Gastrocnemius medialis (tissue), 4 donors: ENCODE measurements around the gene CACNA2D3. TPM values are rescaled to one million over a fixed set of nuclear protein-coding genes. Genes with fewer than 3 reads are reported as not detected.

Experiments used
- ATAC-seq, 2 donors: fragments of 150-250 bp; one replicate each; pipeline ENCODE4 v1.9.1; 2016
- DNase-seq, 2 donors: peaks; one replicate each; pipeline ENCODE4 v3.0.0-alpha.2; 2019
- H3K27ac ChIP-seq, 4 donors: fragments of 200-600 bp; sonication (generic); 1 replicate in 1 of 4; 2 replicates in 3 of 4; pipeline ENCODE4 v1.5.1; 2016 to 2018; ENCODE audit warnings: mild to moderate bottlenecking in 2 of 4, moderate library complexity in 1 of 4
- H3K27me3 ChIP-seq, 3 donors: fragments of 200-600 bp; sonication (generic) in 2 of 3; 1 replicate in 1 of 3; 2 replicates in 2 of 3; pipeline versions ENCODE4 v1.5.1 to v1.6.0; 2016 to 2019; ENCODE audit warnings: mild to moderate bottlenecking in 1 of 3, moderate library complexity in 1 of 3
- H3K36me3 ChIP-seq, 2 donors: fragments of 200-600 bp; sonication (generic) in 1 of 2; one replicate each; pipeline ENCODE4 v1.5.1; 2017 to 2018
- H3K4me1 ChIP-seq, 2 donors: fragments of 200-600 bp; sonication (generic) in 1 of 2; one replicate each; pipeline ENCODE4 v1.5.1; 2016 to 2017; ENCODE audit warnings: mild to moderate bottlenecking in 2 of 2
- H3K4me3 ChIP-seq, 4 donors: fragments of 200-600 bp; sonication (generic) in 3 of 4; 1 replicate in 1 of 4; 2 replicates in 3 of 4; pipeline ENCODE4 v1.5.1; 2016 to 2019; ENCODE audit warnings: mild to moderate bottlenecking in 2 of 4
- H3K9me3 ChIP-seq, 3 donors: fragments of 200-600 bp; sonication (generic) in 2 of 3; 1 replicate in 1 of 3; 2 replicates in 2 of 3; pipeline ENCODE4 v1.5.1; 2016 to 2019
- POLR2A ChIP-seq, 2 donors: fragments of 450-650 bp; IDR thresholded peaks; one replicate each; pipeline ENCODE4 v1.6.1; 2017; ENCODE audit warnings: antibody characterized with exemption in 2 of 2, mild to moderate bottlenecking in 2 of 2, moderate library complexity in 2 of 2
- in situ Hi-C, 4 donors: fragments of 200-750 bp; cut with MboI; loops; one replicate each; pipeline versions ENCODE4 v1.15.0 to v1.8.0; 2017; ENCODE audit warnings: low sequenced_read_pairs in 4 of 4
- intact Hi-C: fragments of 100-400 bp; cut with DNase I; formaldehyde crosslinking; loops from one replicate; pipeline ENCODE4 v1.15.1; 2023; ENCODE audit warnings: low total_unique reads
- total RNA-seq, 4 donors: library from RNA; depleted of rRNA; stranded (reverse); fragments of >200 nt; gene quantifications; one replicate each; pipeline versions ENCODE4 v1.1.0 to v1.2.3, GENCODE V29; 2016
- TF ChIP-seq, protein P1 (sequence below), 5 experiments: fragments of 450-650 bp in 3 of 5; fragments of 200-600 bp in 2 of 5; sonication (generic) in 2 of 5; IDR thresholded peaks in 4 of 5; conservative IDR thresholded peaks in 1 of 5; 1 replicate in 4 of 5; 2 replicates in 1 of 5; pipeline ENCODE4 v1.5.1; 2016 to 2019; ENCODE audit warnings: antibody characterized with exemption in 5 of 5, mild to moderate bottlenecking in 3 of 5, moderate library complexity in 3 of 5

Gene CACNA2D3
- total RNA-seq, 4 donors from 2014 or later: 4.7 to 14.4 (median 7.1) TPM

DNA sequence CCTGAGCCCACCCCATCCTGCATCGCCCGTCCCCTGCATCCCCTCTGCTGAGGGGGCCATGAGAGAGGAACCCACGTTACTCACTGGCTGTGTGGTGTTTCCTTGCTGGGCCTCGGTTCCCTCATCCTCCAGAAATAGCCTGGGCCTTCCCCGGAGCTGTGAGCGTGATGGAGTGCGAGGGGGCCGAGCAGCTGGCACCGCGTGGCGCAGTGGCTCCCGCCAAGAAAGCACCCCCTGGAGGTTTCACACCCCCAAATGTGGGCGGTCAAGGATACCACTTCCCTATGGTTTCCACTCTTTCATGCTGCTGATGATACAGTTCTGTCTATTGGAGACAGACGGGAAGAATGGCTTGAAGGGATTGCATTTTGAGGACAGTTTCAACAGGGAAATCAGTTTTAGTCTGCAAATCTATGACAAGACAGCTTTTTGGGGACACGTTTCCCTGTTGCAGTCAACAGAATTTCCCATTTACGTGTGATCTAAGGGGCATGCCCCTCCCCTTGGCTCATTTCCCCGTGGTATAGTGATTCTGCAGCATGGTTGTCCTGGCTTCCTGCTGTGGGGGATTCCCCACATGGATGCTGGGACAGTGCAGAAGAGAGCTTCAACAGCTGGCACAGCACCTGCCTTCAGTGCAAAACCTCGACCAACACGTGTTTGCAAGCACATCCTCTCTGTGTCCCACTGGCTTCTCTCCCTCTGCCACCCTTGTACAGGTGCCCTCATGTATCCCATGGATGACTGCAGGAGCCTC, 428.0 kb downstream of the CACNA2D3 start:
- no peak for DNase-seq

DNA sequence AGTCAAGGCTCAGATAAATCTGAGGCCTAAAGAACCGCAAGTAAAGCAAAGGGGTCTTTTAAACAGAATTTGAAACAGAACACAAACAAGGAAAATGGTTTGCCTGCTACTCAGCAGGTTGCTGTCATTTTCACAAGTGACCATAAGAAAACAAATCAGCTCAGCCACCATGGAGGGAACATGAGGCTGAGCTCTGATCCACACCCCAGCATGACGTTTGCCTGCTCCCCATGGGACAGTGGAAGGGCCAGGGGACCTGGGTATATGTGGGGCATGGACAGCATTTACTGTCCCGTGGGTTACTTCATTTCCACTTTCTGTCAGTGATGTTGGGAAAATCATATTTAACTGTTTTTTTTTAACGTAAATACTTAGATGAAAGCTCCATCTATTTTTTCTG, 434.3 kb downstream of the CACNA2D3 start:
- intact Hi-C loops: no loop called here
- in situ Hi-C loops: no loop called here
- ATAC-seq (no peak), DNase-seq (no peak)
- Histone ChIP-seq H3K4me1 (peaks cover 0 to 3% of the 10 kb centered on the region in 2 donors), H3K27me3 (no peaks in the 10 kb centered on the region), H3K4me3 (no peak overlapping the region), H3K36me3 (no peaks in the 10 kb centered on the region), H3K9me3 (no peaks in the 10 kb centered on the region), H3K27ac (no peak overlapping the region)
- no peak for TF ChIP-seq POLR2A (IDR thresholded peaks at IDR 0.05)
- TF ChIP-seq, protein P1, sequence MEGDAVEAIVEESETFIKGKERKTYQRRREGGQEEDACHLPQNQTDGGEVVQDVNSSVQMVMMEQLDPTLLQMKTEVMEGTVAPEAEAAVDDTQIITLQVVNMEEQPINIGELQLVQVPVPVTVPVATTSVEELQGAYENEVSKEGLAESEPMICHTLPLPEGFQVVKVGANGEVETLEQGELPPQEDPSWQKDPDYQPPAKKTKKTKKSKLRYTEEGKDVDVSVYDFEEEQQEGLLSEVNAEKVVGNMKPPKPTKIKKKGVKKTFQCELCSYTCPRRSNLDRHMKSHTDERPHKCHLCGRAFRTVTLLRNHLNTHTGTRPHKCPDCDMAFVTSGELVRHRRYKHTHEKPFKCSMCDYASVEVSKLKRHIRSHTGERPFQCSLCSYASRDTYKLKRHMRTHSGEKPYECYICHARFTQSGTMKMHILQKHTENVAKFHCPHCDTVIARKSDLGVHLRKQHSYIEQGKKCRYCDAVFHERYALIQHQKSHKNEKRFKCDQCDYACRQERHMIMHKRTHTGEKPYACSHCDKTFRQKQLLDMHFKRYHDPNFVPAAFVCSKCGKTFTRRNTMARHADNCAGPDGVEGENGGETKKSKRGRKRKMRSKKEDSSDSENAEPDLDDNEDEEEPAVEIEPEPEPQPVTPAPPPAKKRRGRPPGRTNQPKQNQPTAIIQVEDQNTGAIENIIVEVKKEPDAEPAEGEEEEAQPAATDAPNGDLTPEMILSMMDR (IDR thresholded peaks at IDR 0.05 in 4 of 5, conservative IDR thresholded peaks at IDR 0.05 in 1 of 5): no peak

More for the DNA sequence above, 428.0 kb downstream of the CACNA2D3 start:
- H3K27me3 ChIP-seq: no peaks in the 10 kb centered on the region
- peaks cover 0 to 5% of the 10 kb centered on the region in 2 donors for H3K4me1 ChIP-seq
- no peak overlapping the region for H3K27ac ChIP-seq
- TF ChIP-seq, protein P1 (IDR thresholded peaks at IDR 0.05 in 4 of 5, conservative IDR thresholded peaks at IDR 0.05 in 1 of 5): no peak
- TF ChIP-seq POLR2A (IDR thresholded peaks at IDR 0.05): no peak
- in situ Hi-C loops: no loop called here
- H3K9me3 ChIP-seq: no peaks in the 10 kb centered on the region
- no peak for ATAC-seq
- intact Hi-C loops: no loop called here
- no peak overlapping the region for H3K4me3 ChIP-seq
- H3K36me3 ChIP-seq: no peaks in the 10 kb centered on the region

DNA sequence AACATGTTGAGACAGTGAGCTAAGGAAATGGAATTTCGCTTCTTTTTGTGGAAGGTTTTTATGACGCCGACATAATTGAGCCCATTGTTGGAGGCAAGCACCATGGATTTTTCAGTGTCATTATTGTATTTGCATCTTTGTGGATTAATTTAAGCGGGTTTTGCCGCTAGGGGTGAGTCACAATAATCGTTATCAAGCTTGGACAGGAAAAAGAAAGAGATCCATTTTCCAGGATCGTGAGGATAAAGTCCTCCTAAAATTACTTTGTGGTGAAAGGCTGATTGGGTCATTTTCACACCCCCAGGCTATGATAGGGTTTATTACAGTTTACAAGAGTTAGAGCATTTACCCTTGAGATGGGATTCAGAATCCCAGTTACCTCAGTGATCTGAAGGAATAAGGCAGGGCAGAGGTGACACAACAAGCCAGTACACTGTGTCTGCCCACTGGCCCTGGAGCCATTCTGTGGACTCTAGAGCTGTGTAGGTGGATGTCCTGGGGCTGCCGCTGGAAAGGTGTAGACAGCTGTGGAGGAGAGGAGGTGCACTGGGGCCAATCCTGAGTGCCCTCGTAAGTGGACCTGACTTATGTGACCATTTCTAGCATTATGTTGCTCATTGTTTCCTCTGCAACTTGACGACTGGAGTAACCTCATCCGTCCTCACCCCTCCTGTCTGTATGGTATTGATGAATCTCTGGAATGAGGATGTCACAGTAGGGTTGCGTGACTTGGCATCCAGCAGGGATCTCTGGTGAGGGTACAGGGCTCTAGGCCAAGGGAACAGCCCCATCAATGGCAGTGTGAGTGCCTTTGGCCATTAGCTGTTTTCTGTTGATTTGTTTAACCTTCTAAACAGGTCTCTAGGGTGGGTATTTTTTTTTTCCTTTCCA, 435.4 kb downstream of the CACNA2D3 start:
- intact Hi-C loops (no loop called here), in situ Hi-C loops (no loop called here)
- Histone ChIP-seq H3K4me3 (no peak overlapping the region), H3K36me3 (no peaks in the 10 kb centered on the region), H3K27ac (no peak overlapping the region), H3K9me3 (no peaks in the 10 kb centered on the region), H3K27me3 (no peaks in the 10 kb centered on the region), H3K4me1 (peaks cover 0 to 3% of the 10 kb centered on the region in 2 donors)
- ATAC-seq: no peak
- no peak for DNase-seq
- TF ChIP-seq, protein P1 (IDR thresholded peaks at IDR 0.05 in 4 of 5, conservative IDR thresholded peaks at IDR 0.05 in 1 of 5): no peak
- no peak for TF ChIP-seq POLR2A (IDR thresholded peaks at IDR 0.05)

DNA sequence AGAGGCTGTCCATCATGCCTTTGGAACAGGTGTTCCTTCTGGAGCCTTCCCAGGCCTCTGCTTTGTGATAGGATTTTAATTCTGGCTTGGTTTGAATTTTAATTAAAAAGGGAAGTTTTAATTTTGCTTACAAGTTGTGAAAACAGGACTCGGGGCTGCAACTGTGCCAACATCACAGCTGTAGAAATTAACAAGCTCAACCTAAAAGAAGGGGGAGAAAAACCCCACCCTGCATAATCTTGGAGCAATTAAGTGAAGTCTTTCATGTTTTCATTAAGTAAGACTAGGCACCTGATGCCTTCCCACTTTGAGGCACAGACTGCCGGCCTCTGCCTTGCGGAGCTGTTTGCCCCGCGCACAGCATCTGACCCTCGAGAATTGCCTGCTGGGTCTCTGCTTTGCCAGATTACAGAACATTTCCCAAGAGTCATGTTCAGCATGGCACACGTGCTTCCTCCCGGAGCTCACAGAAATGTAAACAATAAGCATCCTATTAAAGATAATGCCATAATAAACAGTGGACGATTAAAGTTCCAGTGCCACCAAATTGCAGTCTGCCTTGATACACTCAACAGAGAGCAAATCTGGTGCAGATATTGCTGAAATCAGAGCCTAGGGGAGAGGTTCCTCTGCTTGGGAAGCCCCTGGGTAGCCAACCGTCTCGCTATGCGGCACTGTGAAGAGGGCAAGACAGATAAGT, 441.3 kb downstream of the CACNA2D3 start:
- no peak for ATAC-seq
- TF ChIP-seq POLR2A (IDR thresholded peaks at IDR 0.05): no peak
- TF ChIP-seq, protein P1 (IDR thresholded peaks at IDR 0.05 in 4 of 5, conservative IDR thresholded peaks at IDR 0.05 in 1 of 5): no peak
- in situ Hi-C loops (no loop called here), intact Hi-C loops (no loop called here)
- Histone ChIP-seq H3K27ac (no peak overlapping the region), H3K4me1 (peaks cover 0 to 11% of the 10 kb centered on the region in 2 donors), H3K36me3 (no peaks in the 10 kb centered on the region), H3K27me3 (no peaks in the 10 kb centered on the region), H3K4me3 (no peak overlapping the region), H3K9me3 (no peaks in the 10 kb centered on the region)
- no peak for DNase-seq
